Natural killer cell treated with Interleukin-12 subunit alpha and Interleukin-12 subunit beta and Interleukin-15 and Interleukin-18, amount 100 ng/mL, for 72 hours (primary cell): ENCODE data around the gene LHX3. TPM values are rescaled to one million over a fixed set of nuclear protein-coding genes. Genes with fewer than 3 reads are reported as not detected.
"Not testable (repeated sequence)": the region's sequence is repeated elsewhere in the genome, so short reads cannot be mapped to it uniquely, and the experiment has no call there.

Source experiments
- ATAC-seq, 2 donors: fragments of 150-1000 bp; cut with Tn5 transposase in 1 of 2; sonication (Bioruptor Pico), chemical (Tn5 transposase) in 1 of 2; 2 replicates each; pipeline ENCODE4 v1.10.0; 2021
- DNase-seq: peaks from one replicate; pipeline ENCODE4 v3.0.0; 2022; ENCODE audit warnings: low spot score
- H3K27ac Mint-ChIP-seq, 2 donors: 1 replicate in 1 of 2; 2 replicates in 1 of 2; pipeline ENCODE4 v1.8.0; 2022; ENCODE audit warnings: mixed read lengths in 2 of 2, mild to moderate bottlenecking in 1 of 2, moderate library complexity in 1 of 2
- H3K27me3 Mint-ChIP-seq, 2 donors: 1 replicate in 1 of 2; 2 replicates in 1 of 2; pipeline ENCODE4 v1.8.0; 2022; ENCODE audit warnings: mixed read lengths in 2 of 2
- H3K36me3 Mint-ChIP-seq: one replicate; pipeline ENCODE4 v1.8.0; 2022; ENCODE audit warnings: mixed read lengths
- H3K4me1 Mint-ChIP-seq, 2 donors: 1 replicate in 1 of 2; 2 replicates in 1 of 2; pipeline ENCODE4 v1.8.0; 2022; ENCODE audit warnings: low read depth in 2 of 2, mixed read lengths in 2 of 2, mild to moderate bottlenecking in 1 of 2
- H3K4me3 Mint-ChIP-seq: one replicate; pipeline ENCODE4 v1.8.0; 2022; ENCODE audit warnings: mixed read lengths
- H3K9me3 Mint-ChIP-seq: 2 replicates; pipeline ENCODE4 v1.8.0; 2022; ENCODE audit warnings: mixed read lengths
- total RNA-seq, 2 donors: library from RNA; stranded (reverse); gene quantifications; one replicate each; pipeline ENCODE4 v1.2.3, GENCODE V29; 2022

Gene LHX3
- total RNA-seq, 2 donors from 2014 or later: 0.12 TPM; not detected in 1

GRCh38 chr9:136236471-136237410 lies 31.8 kb upstream of the LHX3 start:
- not testable (repeated sequence) for H3K9me3 Mint-ChIP-seq, DNase-seq, H3K36me3 Mint-ChIP-seq, H3K27me3 Mint-ChIP-seq, ATAC-seq, H3K27ac Mint-ChIP-seq, H3K4me3 Mint-ChIP-seq
- peaks cover 22 to 36% of the 10 kb centered on the region in 2 donors for H3K4me1 Mint-ChIP-seq

GRCh38 chr9:136235709-136236455 lies 31.0 kb upstream of the LHX3 start:
- no peak overlapping the region for H3K4me3 Mint-ChIP-seq
- ATAC-seq (no peak), DNase-seq (no peak)
- H3K9me3 Mint-ChIP-seq: no peaks in the 10 kb centered on the region
- no peaks in the 10 kb centered on the region for H3K27me3 Mint-ChIP-seq
- H3K27ac Mint-ChIP-seq: no peak overlapping the region
- peaks cover 16 to 30% of the 10 kb centered on the region in 2 donors for H3K4me1 Mint-ChIP-seq
- H3K36me3 Mint-ChIP-seq: no peaks in the 10 kb centered on the region

- ATAC-seq (no peak), DNase-seq (no peak)
- peaks cover 16 to 33% of the 10 kb centered on the region in 2 donors for H3K4me1 Mint-ChIP-seq
- H3K4me3 Mint-ChIP-seq: no peak overlapping the region
- H3K27ac Mint-ChIP-seq: no peak overlapping the region
- H3K27me3 Mint-ChIP-seq: no peaks in the 10 kb centered on the region
- no peaks in the 10 kb centered on the region for H3K36me3 Mint-ChIP-seq
- no peaks in the 10 kb centered on the region for H3K9me3 Mint-ChIP-seq
Observed at GRCh38 chr9:136235171-136235570, 30.2 kb upstream of the LHX3 start.

GRCh38 chr9:136234597-136234996 lies 29.7 kb upstream of the LHX3 start:
- Mint-ChIP-seq H3K27me3 (no peaks in the 10 kb centered on the region), H3K36me3 (no peaks in the 10 kb centered on the region), H3K9me3 (no peaks in the 10 kb centered on the region), H3K4me1 (peaks cover 16 to 33% of the 10 kb centered on the region in 2 donors), H3K27ac (no peak overlapping the region), H3K4me3 (no peak overlapping the region)
- DNase-seq (no peak), ATAC-seq (peak in 1 of 2 donors; percentile 37)

GRCh38 chr9:136233868-136234267 lies 28.9 kb upstream of the LHX3 start:
- H3K4me1 Mint-ChIP-seq: peaks cover 16 to 29% of the 10 kb centered on the region in 2 donors
- DNase-seq (no peak), ATAC-seq (no peak)
- peak overlapping the region in 1 of 2 donors; percentile 81 for H3K27ac Mint-ChIP-seq
- no peak overlapping the region for H3K4me3 Mint-ChIP-seq
- no peaks in the 10 kb centered on the region for H3K9me3 Mint-ChIP-seq
- no peaks in the 10 kb centered on the region for H3K36me3 Mint-ChIP-seq
- H3K27me3 Mint-ChIP-seq: no peaks in the 10 kb centered on the region

- ATAC-seq (no peak), DNase-seq (no peak)
- Mint-ChIP-seq H3K36me3 (no peaks in the 10 kb centered on the region), H3K4me1 (peaks cover 16 to 26% of the 10 kb centered on the region in 2 donors), H3K27ac (peak overlapping the region in 1 of 2 donors; percentile 81), H3K4me3 (no peak overlapping the region), H3K9me3 (no peaks in the 10 kb centered on the region), H3K27me3 (no peaks in the 10 kb centered on the region)
Observed at GRCh38 chr9:136233411-136233810, 28.5 kb upstream of the LHX3 start.

- H3K27me3 Mint-ChIP-seq: no peaks in the 10 kb centered on the region
- H3K4me1 Mint-ChIP-seq: peaks cover 19 to 23% of the 10 kb centered on the region in 2 donors
- H3K36me3 Mint-ChIP-seq: no peaks in the 10 kb centered on the region
- peak overlapping the region in 1 of 2 donors; percentile 81 for H3K27ac Mint-ChIP-seq
- no peaks in the 10 kb centered on the region for H3K9me3 Mint-ChIP-seq
- H3K4me3 Mint-ChIP-seq: no peak overlapping the region
- ATAC-seq: no peak
- DNase-seq: no peak
Observed at GRCh38 chr9:136232969-136233368, 28.0 kb upstream of the LHX3 start.

GRCh38 chr9:136231478-136232297 lies 26.8 kb upstream of the LHX3 start:
- H3K36me3 Mint-ChIP-seq: no peaks in the 10 kb centered on the region
- peak overlapping the region; percentile 58 for H3K4me3 Mint-ChIP-seq
- DNase-seq: no peak
- H3K27ac Mint-ChIP-seq: peak overlapping the region in 1 of 2 donors; percentile 81
- H3K27me3 Mint-ChIP-seq: no peaks in the 10 kb centered on the region
- H3K4me1 Mint-ChIP-seq: peaks cover 20 to 24% of the 10 kb centered on the region in 2 donors
- peak in 1 of 2 donors; percentile 65 for ATAC-seq
- H3K9me3 Mint-ChIP-seq: no peaks in the 10 kb centered on the region

GRCh38 chr9:136230773-136231172 lies 25.8 kb upstream of the LHX3 start:
- Mint-ChIP-seq H3K9me3 (no peaks in the 10 kb centered on the region), H3K4me3 (no peak overlapping the region), H3K27me3 (no peaks in the 10 kb centered on the region), H3K36me3 (no peaks in the 10 kb centered on the region), H3K27ac (no peak overlapping the region), H3K4me1 (peaks cover 22 to 26% of the 10 kb centered on the region in 2 donors)
- DNase-seq (no peak), ATAC-seq (no peak)

- ATAC-seq (no peak), DNase-seq (no peak)
- H3K27me3 Mint-ChIP-seq: no peaks in the 10 kb centered on the region
- H3K9me3 Mint-ChIP-seq: no peaks in the 10 kb centered on the region
- no peak overlapping the region for H3K4me3 Mint-ChIP-seq
- H3K27ac Mint-ChIP-seq: no peak overlapping the region
- H3K4me1 Mint-ChIP-seq: peaks cover 26 to 28% of the 10 kb centered on the region in 2 donors
- H3K36me3 Mint-ChIP-seq: no peaks in the 10 kb centered on the region
Observed at GRCh38 chr9:136230365-136230764, 25.4 kb upstream of the LHX3 start.

- H3K4me1 Mint-ChIP-seq: peaks cover 28 to 32% of the 10 kb centered on the region in 2 donors
- H3K9me3 Mint-ChIP-seq: no peaks in the 10 kb centered on the region
- H3K27me3 Mint-ChIP-seq: no peaks in the 10 kb centered on the region
- H3K36me3 Mint-ChIP-seq: no peaks in the 10 kb centered on the region
- peak overlapping the region in 1 of 2 donors; percentile 16 for H3K27ac Mint-ChIP-seq
- ATAC-seq (no peak), DNase-seq (no peak)
- no peak overlapping the region for H3K4me3 Mint-ChIP-seq
Observed at GRCh38 chr9:136229096-136230065, 24.5 kb upstream of the LHX3 start.

- no peak for ATAC-seq
- H3K27me3 Mint-ChIP-seq: no peaks in the 10 kb centered on the region
Observed at GRCh38 chr9:136228107-136228875, 23.4 kb upstream of the LHX3 start.

More at GRCh38 chr9:136228107-136228875, 23.4 kb upstream of the LHX3 start:
- H3K4me3 Mint-ChIP-seq: no peak overlapping the region
- H3K4me1 Mint-ChIP-seq: peaks cover 23 to 26% of the 10 kb centered on the region in 2 donors
- no peaks in the 10 kb centered on the region for H3K36me3 Mint-ChIP-seq
- no peak overlapping the region for H3K27ac Mint-ChIP-seq
- no peaks in the 10 kb centered on the region for H3K9me3 Mint-ChIP-seq
- DNase-seq: no peak
